Measurements from ENCODE around the gene CAST.

DNA sequence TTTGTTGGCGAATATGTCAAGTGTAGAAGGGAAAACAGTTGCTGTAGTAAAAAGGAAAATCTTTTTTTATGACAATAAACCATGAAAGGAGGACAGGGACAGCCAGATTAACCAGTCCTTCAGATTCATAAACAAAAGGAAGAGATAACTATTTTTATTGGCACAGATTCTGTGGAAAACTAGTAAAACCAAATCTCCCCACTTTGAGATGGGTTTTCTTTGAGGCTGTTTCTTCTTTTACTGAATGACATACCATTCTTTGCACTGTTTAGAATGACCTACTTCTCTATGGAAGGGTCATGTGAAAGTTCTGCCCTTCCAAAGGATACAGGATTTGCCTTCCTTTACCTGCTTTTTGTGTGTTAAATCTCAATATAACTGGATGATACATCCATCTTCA lies 13.7 kb downstream of the CAST start:
- no peak for TF ChIP-seq EZH2 (IDR thresholded peaks at IDR 0.05; ENCODE audit: borderline replicate concordance, low read depth, low read length, severe bottlenecking)
- TF ChIP-seq, protein P1, sequence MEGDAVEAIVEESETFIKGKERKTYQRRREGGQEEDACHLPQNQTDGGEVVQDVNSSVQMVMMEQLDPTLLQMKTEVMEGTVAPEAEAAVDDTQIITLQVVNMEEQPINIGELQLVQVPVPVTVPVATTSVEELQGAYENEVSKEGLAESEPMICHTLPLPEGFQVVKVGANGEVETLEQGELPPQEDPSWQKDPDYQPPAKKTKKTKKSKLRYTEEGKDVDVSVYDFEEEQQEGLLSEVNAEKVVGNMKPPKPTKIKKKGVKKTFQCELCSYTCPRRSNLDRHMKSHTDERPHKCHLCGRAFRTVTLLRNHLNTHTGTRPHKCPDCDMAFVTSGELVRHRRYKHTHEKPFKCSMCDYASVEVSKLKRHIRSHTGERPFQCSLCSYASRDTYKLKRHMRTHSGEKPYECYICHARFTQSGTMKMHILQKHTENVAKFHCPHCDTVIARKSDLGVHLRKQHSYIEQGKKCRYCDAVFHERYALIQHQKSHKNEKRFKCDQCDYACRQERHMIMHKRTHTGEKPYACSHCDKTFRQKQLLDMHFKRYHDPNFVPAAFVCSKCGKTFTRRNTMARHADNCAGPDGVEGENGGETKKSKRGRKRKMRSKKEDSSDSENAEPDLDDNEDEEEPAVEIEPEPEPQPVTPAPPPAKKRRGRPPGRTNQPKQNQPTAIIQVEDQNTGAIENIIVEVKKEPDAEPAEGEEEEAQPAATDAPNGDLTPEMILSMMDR (IDR thresholded peaks at IDR 0.05; ENCODE audit: borderline replicate concordance, extremely low read depth, low read length, poor library complexity, severe bottlenecking): no peak

All from DND-41 (cell line).